ENCODE data around the gene EPHA4. TPM values are rescaled to one million over a fixed set of nuclear protein-coding genes. Genes with fewer than 3 reads are reported as not detected.

The EPHA4 gene
- total RNA-seq, 1 experiment from 2014 or later = 3.2 TPM

GRCh38 chr2:221559991-221560390 is 12.1 kb downstream of the EPHA4 start:
- Mint-ChIP-seq H3K27me3 (ENCODE audit: unreplicated experiment) (no peaks in the 10 kb centered on the region), H3K9me3 (ENCODE audit: low read depth, unreplicated experiment) (no peaks in the 10 kb centered on the region), H3K4me1 (ENCODE audit: low read depth, unreplicated experiment) (no peaks in the 10 kb centered on the region), H3K4me3 (ENCODE audit: low read depth, unreplicated experiment) (no peak overlapping the region), H3K27ac (ENCODE audit: unreplicated experiment) (no peak overlapping the region), H3K36me3 (ENCODE audit: insufficient read depth, unreplicated experiment) (no peaks in the 10 kb centered on the region)
- no peak for DNase-seq
- CTCF ChIA-PET = no interaction called here
- TF ChIP-seq, protein P1, sequence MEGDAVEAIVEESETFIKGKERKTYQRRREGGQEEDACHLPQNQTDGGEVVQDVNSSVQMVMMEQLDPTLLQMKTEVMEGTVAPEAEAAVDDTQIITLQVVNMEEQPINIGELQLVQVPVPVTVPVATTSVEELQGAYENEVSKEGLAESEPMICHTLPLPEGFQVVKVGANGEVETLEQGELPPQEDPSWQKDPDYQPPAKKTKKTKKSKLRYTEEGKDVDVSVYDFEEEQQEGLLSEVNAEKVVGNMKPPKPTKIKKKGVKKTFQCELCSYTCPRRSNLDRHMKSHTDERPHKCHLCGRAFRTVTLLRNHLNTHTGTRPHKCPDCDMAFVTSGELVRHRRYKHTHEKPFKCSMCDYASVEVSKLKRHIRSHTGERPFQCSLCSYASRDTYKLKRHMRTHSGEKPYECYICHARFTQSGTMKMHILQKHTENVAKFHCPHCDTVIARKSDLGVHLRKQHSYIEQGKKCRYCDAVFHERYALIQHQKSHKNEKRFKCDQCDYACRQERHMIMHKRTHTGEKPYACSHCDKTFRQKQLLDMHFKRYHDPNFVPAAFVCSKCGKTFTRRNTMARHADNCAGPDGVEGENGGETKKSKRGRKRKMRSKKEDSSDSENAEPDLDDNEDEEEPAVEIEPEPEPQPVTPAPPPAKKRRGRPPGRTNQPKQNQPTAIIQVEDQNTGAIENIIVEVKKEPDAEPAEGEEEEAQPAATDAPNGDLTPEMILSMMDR (IDR thresholded peaks at IDR 0.05; ENCODE audit: unreplicated experiment) = no peak
- no TSS peak for BruUV-seq (replicated peaks)
- intact Hi-C loops (cut with micrococcal nuclease; ENCODE audit: unreplicated experiment) = no loop called here

GRCh38 chr2:221558107-221558506 is 14.0 kb downstream of the EPHA4 start:
- CTCF ChIA-PET = no interaction called here
- no peak overlapping the region for H3K4me3 Mint-ChIP-seq (ENCODE audit: low read depth, unreplicated experiment)

GRCh38 chr2:221555494-221555846 is 16.6 kb downstream of the EPHA4 start:
- BruUV-seq (replicated peaks) = no TSS peak
- intact Hi-C loops (cut with micrococcal nuclease; ENCODE audit: unreplicated experiment) = no loop called here
- CTCF ChIA-PET = no interaction called here
- Mint-ChIP-seq H3K36me3 (ENCODE audit: insufficient read depth, unreplicated experiment) (no peaks in the 10 kb centered on the region), H3K4me3 (ENCODE audit: low read depth, unreplicated experiment) (no peak overlapping the region), H3K27me3 (ENCODE audit: unreplicated experiment) (no peaks in the 10 kb centered on the region), H3K9me3 (ENCODE audit: low read depth, unreplicated experiment) (no peaks in the 10 kb centered on the region), H3K4me1 (ENCODE audit: low read depth, unreplicated experiment) (peaks cover 15% of the 10 kb centered on the region), H3K27ac (ENCODE audit: unreplicated experiment) (no peak overlapping the region)
- TF ChIP-seq, protein P1 (IDR thresholded peaks at IDR 0.05; ENCODE audit: unreplicated experiment) = no peak
- no peak for DNase-seq

More at GRCh38 chr2:221558107-221558506, 14.0 kb downstream of the EPHA4 start:
- BruUV-seq (replicated peaks) = no TSS peak
- H3K4me1 Mint-ChIP-seq (ENCODE audit: low read depth, unreplicated experiment) = no peaks in the 10 kb centered on the region
- no peak overlapping the region for H3K27ac Mint-ChIP-seq (ENCODE audit: unreplicated experiment)
- intact Hi-C loops (cut with micrococcal nuclease; ENCODE audit: unreplicated experiment) = no loop called here
- TF ChIP-seq, protein P1 (IDR thresholded peaks at IDR 0.05; ENCODE audit: unreplicated experiment) = no peak
- no peak for DNase-seq
- H3K36me3 Mint-ChIP-seq (ENCODE audit: insufficient read depth, unreplicated experiment) = no peaks in the 10 kb centered on the region
- H3K9me3 Mint-ChIP-seq (ENCODE audit: low read depth, unreplicated experiment) = no peaks in the 10 kb centered on the region
- H3K27me3 Mint-ChIP-seq (ENCODE audit: unreplicated experiment) = no peaks in the 10 kb centered on the region

DNA sequence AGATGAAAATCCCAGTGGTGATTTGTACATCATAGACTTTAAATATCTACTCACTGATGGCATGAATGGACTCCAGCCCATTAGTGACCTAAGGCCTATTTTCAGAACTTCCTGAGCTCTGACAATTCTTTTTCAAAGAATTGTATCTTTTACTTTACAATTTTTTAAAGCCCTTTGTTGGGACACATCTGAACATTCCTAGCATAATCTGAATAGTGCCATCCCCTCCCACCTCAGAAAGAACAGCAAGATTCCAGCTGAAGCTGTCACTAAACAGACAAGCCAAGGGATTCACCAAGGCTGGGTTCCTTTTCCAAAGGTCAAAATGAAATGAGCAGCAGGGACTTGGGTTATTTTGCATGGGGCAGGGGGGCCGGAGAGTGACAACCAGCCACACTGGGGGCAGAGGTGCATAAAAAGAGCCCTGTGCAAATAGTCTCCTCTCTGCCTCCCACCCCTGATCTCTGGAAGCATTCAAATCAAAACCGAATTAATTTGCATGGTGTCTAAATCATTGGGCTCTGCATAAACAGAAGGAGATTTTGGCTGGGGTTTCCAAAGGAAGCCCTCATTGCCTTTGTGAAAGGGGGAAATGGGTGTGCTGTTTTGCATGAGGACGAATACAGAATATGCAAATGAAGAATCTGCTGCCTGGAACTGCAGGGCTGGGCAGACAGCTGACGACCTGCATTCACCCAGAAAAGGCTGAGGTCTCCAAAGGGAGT is 17.2 kb downstream of the EPHA4 start:
- Mint-ChIP-seq H3K36me3 (ENCODE audit: insufficient read depth, unreplicated experiment) (no peaks in the 10 kb centered on the region), H3K4me3 (ENCODE audit: low read depth, unreplicated experiment) (no peak overlapping the region), H3K27ac (ENCODE audit: unreplicated experiment) (no peak overlapping the region), H3K27me3 (ENCODE audit: unreplicated experiment) (no peaks in the 10 kb centered on the region), H3K4me1 (ENCODE audit: low read depth, unreplicated experiment) (peaks cover 15% of the 10 kb centered on the region), H3K9me3 (ENCODE audit: low read depth, unreplicated experiment) (no peaks in the 10 kb centered on the region)
- CTCF ChIA-PET = no interaction called here
- no peak for DNase-seq
- intact Hi-C loops (cut with micrococcal nuclease; ENCODE audit: unreplicated experiment) = no loop called here
- BruUV-seq (replicated peaks) = no TSS peak
- TF ChIP-seq, protein P1 (IDR thresholded peaks at IDR 0.05; ENCODE audit: unreplicated experiment) = no peak
